ENCODE results near the gene ZBTB12. TPM values are rescaled to one million over a fixed set of nuclear protein-coding genes. Genes with fewer than 3 reads are reported as not detected.

ZBTB12 gene
- total and polyA plus RNA-seq, 2 of the 13 experiments (the other 11 are each of a cell fraction or from before 2014, with no cell fraction given), result 4.8 to 6.0 TPM

DNA sequence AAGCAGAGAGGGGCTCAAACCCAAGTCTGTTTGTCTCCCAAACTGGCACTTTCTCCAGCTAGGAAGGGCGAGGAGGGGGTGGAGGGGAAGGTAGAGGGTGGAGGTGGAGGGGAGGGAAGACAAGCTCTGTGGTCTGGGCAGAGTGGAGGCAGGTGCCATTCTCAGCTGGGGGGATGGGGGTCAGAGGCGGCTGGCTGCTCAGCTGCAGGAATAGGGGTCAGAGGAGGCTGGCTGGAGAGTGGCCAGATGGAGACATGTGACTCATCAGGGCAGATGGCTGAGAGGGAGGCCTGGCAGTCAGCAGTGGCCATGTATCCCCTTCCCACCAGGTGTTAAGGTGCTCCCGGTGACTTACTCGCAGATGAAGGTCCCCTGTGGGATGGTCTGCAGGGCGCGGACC is 19.5 kb downstream of the ZBTB12 start:
- intact Hi-C loops (cut with micrococcal nuclease; ENCODE audit: unreplicated experiment) (no loop called here), in situ Hi-C loops (cut with HindIII; ENCODE audit: extremely low pct_ligation_motif_present, low pct_unique_long_range_greater_than_20kb) (no loop called here)
- Histone ChIP-seq H3K9ac (ENCODE audit: insufficient read depth, low read depth, low read length) (no peak overlapping the region), H3K79me2 (ENCODE audit: insufficient read depth, low read length) (no peaks in the 10 kb centered on the region), H4K20me1 (ENCODE audit: insufficient read depth, low read length) (no peaks in the 10 kb centered on the region), H3K27ac (ENCODE audit: extremely low read length, insufficient read depth, low read length) (no peak overlapping the region), H3K4me1 (ENCODE audit: insufficient read depth, low read length) (peaks cover 14% of the 10 kb centered on the region), H3K4me2 (ENCODE audit: low read depth, low read length) (no peak overlapping the region), H3K9me3 (ENCODE audit: low read length) (no peaks in the 10 kb centered on the region), H3K36me3 (replicated peaks in 1 of 2; ENCODE audit: control insufficient read depth in 1 of 2, insufficient read depth in 2 of 2, low read length in 2 of 2) (peaks cover 41 to 71% of the 10 kb centered on the region in 2 experiments), H3K27me3 (ENCODE audit: control insufficient read depth in 1 of 2, insufficient read depth in 2 of 2, low read length in 2 of 2) (no peaks in the 10 kb centered on the region), H3K4me3 (replicated peaks in 1 of 3; ENCODE audit: insufficient read depth in 1 of 3, low read depth in 2 of 3, low read length in 3 of 3) (no peak overlapping the region), H2AFZ (ENCODE audit: low read length) (no peak overlapping the region)
- DNase-seq (ENCODE audit: low spot score) (no peak), FAIRE-seq (no peak), ATAC-seq (no peak)
- WGBS (ENCODE audit: low lambda C conversion rate), result 98% methylated on average over 6 of the region's 6 CpGs
- POLR2A ChIA-PET, result interaction anchor here (0.7 to 0.8 kb wide), 2 partner anchors 17 to 20 kb away, joined by 4 read pairs; partner anchors contain the start of gene NEU1
- no peak for TF ChIP-seq BRD4 (CRISPR knock-in tag; IDR thresholded peaks at IDR 0.05)
- TF ChIP-seq PCBP1 (IDR thresholded peaks at IDR 0.05; ENCODE audit: borderline replicate concordance, low read depth, low read length), result 0 out of 2 replicates have a peak, but pooled peaks have one; percentile 57
- TF ChIP-seq ZNF235 (CRISPR knock-in tag; IDR thresholded peaks at IDR 0.05; ENCODE audit: borderline replicate concordance), result no peak
- TF ChIP-seq NR2C2 (CRISPR knock-in tag; IDR thresholded peaks at IDR 0.05; ENCODE audit: borderline replicate concordance), result no peak
- peak; percentile 25 for TF ChIP-seq AGO2 (optimal IDR thresholded peaks at IDR 0.05; ENCODE audit: low read depth, low read length)
- TF ChIP-seq ETV5 (CRISPR knock-in tag; IDR thresholded peaks at IDR 0.05; ENCODE audit: borderline replicate concordance), result no peak
- no peak for TF ChIP-seq ZNF724P (CRISPR knock-in tag; IDR thresholded peaks at IDR 0.05; ENCODE audit: borderline replicate concordance)
- CTCF ChIA-PET (ENCODE audit: low intra/inter-chr PET ratio, low total read pairs), result no interaction called here
- no TSS peak for BruUV-seq (replicated peaks)

DNA sequence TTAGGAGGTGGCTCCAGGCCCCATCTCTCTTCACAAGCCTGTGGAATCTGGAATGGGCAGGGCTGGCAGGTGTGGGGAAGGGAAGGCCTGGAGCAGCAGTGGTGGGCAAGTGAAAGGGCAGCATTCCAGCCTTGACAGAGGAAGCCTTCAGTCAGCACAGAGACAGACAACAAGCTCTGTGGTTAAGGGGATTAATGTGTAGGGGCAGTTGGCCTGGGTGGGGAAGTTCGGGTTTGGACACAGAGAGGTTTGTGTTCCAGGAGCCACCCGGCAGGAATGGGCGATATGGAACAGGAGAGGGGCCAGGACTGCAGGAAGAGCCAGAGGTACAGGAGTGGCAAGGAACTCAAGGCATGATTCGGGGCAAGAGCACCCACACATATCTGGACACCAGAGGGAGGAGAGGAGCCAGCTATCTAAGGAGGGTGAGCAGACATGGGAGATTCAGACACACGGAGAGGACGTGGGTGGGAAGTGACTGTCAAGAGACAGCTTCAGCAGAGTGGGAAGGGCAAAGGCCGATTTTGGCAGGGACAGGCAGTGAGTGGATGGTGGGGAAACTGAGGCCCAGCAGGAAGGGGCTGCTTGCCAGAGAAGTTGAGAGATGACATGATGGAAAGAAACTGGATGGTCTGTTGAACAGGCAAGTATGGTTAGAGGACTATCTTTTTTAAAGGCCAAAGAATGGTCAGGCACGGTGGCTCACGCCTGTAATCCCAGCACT is 20.6 kb downstream of the ZBTB12 start:
- Histone ChIP-seq H3K79me2 (ENCODE audit: insufficient read depth, low read length) (no peaks in the 10 kb centered on the region), H3K36me3 (replicated peaks in 1 of 2; ENCODE audit: control insufficient read depth in 1 of 2, insufficient read depth in 2 of 2, low read length in 2 of 2) (peaks cover 35 to 61% of the 10 kb centered on the region in 2 experiments), H3K27me3 (ENCODE audit: control insufficient read depth in 1 of 2, insufficient read depth in 2 of 2, low read length in 2 of 2) (no peaks in the 10 kb centered on the region), H4K20me1 (ENCODE audit: insufficient read depth, low read length) (no peaks in the 10 kb centered on the region), H3K4me2 (ENCODE audit: low read depth, low read length) (no peak overlapping the region), H3K9me3 (ENCODE audit: low read length) (no peaks in the 10 kb centered on the region), H2AFZ (ENCODE audit: low read length) (no peak overlapping the region), H3K9ac (ENCODE audit: insufficient read depth, low read depth, low read length) (no peak overlapping the region), H3K4me3 (replicated peaks in 1 of 3; ENCODE audit: insufficient read depth in 1 of 3, low read depth in 2 of 3, low read length in 3 of 3) (no peak overlapping the region), H3K4me1 (ENCODE audit: insufficient read depth, low read length) (peaks cover 20% of the 10 kb centered on the region), H3K27ac (ENCODE audit: extremely low read length, insufficient read depth, low read length) (no peak overlapping the region)
- WGBS (ENCODE audit: low lambda C conversion rate), result 91% methylated on average over 9 of the region's 9 CpGs
- intact Hi-C loops (cut with micrococcal nuclease; ENCODE audit: unreplicated experiment) (no loop called here), in situ Hi-C loops (cut with HindIII; ENCODE audit: extremely low pct_ligation_motif_present, low pct_unique_long_range_greater_than_20kb) (no loop called here)
- BruUV-seq (replicated peaks), result no TSS peak
- TF ChIP-seq, protein P1, sequence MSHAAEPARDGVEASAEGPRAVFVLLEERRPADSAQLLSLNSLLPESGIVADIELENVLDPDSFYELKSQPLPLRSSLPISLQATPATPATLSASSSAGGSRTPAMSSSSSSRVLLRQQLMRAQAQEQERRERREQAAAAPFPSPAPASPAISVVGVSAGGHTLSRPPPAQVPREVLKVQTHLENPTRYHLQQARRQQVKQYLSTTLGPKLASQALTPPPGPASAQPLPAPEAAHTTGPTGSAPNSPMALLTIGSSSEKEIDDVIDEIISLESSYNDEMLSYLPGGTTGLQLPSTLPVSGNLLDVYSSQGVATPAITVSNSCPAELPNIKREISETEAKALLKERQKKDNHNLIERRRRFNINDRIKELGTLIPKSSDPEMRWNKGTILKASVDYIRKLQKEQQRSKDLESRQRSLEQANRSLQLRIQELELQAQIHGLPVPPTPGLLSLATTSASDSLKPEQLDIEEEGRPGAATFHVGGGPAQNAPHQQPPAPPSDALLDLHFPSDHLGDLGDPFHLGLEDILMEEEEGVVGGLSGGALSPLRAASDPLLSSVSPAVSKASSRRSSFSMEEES (CRISPR knock-in tag; IDR thresholded peaks at IDR 0.05), result no peak
- TF ChIP-seq ARID2 (CRISPR knock-in tag; IDR thresholded peaks at IDR 0.05; ENCODE audit: borderline replicate concordance), result no peak
- TF ChIP-seq EZH2 (conservative IDR thresholded peaks at IDR 0.05; ENCODE audit: low read depth, low read length), result no peak
- TF ChIP-seq, protein P2, sequence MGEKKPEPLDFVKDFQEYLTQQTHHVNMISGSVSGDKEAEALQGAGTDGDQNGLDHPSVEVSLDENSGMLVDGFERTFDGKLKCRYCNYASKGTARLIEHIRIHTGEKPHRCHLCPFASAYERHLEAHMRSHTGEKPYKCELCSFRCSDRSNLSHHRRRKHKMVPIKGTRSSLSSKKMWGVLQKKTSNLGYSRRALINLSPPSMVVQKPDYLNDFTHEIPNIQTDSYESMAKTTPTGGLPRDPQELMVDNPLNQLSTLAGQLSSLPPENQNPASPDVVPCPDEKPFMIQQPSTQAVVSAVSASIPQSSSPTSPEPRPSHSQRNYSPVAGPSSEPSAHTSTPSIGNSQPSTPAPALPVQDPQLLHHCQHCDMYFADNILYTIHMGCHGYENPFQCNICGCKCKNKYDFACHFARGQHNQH (CRISPR knock-in tag; IDR thresholded peaks at IDR 0.05), result no peak
- POLR2A ChIA-PET, result no interaction called here
- FAIRE-seq (no peak), DNase-seq (ENCODE audit: low spot score) (no peak), ATAC-seq (no peak)
- CTCF ChIA-PET (ENCODE audit: low intra/inter-chr PET ratio, low total read pairs), result no interaction called here

Measured in HepG2 (cell line).